HepG2 (cell line): ENCODE results near the gene POC1B. TPM values are rescaled to one million over a fixed set of nuclear protein-coding genes. Genes with fewer than 3 reads are reported as not detected.

Source experiments
- CBFB ChIP-seq: sonication (generic); formaldehyde crosslinking; IDR thresholded peaks from 2 replicates; pipeline ENCODE4 v1.4.0; 2020; ENCODE audit warnings: missing genetic modification reagents
- DNMT1 ChIP-seq: sonication (generic); formaldehyde crosslinking; IDR thresholded peaks from 2 replicates; pipeline ENCODE4 v1.5.1; 2020; ENCODE audit warnings: mild to moderate bottlenecking, missing genetic modification reagents
- ESRRA ChIP-seq: sonication (generic); formaldehyde crosslinking; IDR thresholded peaks from 2 replicates; pipeline ENCODE4 v1.5.1; 2020; ENCODE audit warnings: mild to moderate bottlenecking, low read depth, missing genetic modification reagents
- MEIS1 ChIP-seq: sonication (generic); formaldehyde crosslinking; IDR thresholded peaks from 2 replicates; pipeline ENCODE4 v1.9.0; 2021; ENCODE audit warnings: mild to moderate bottlenecking, missing genetic modification reagents, moderate library complexity, borderline replicate concordance
- RARA ChIP-seq: IDR thresholded peaks from 2 replicates; pipeline ENCODE4 v1.6.1; 2016; ENCODE audit warnings: missing genetic modification reagents, missing compliant biosample characterization
- SNAPC4 ChIP-seq: sonication (generic); formaldehyde crosslinking; IDR thresholded peaks from 2 replicates; pipeline ENCODE4 v1.4.0; 2020; ENCODE audit warnings: mild to moderate bottlenecking, missing genetic modification reagents
- ZFY ChIP-seq: sonication (generic); formaldehyde crosslinking; IDR thresholded peaks from 2 replicates; pipeline ENCODE4 v1.4.0; 2020; ENCODE audit warnings: missing genetic modification reagents
- ZIK1 ChIP-seq: sonication (generic); formaldehyde crosslinking; IDR thresholded peaks from 2 replicates; pipeline ENCODE4 v1.5.0; 2020; ENCODE audit warnings: mild to moderate bottlenecking, low read depth, missing genetic modification reagents, borderline replicate concordance
- ZNF251 ChIP-seq: sonication (generic); formaldehyde crosslinking; IDR thresholded peaks from 2 replicates; pipeline ENCODE4 v1.9.0; 2021; ENCODE audit warnings: mild to moderate bottlenecking, missing genetic modification reagents
- ZNF280D ChIP-seq: sonication (generic); formaldehyde crosslinking; IDR thresholded peaks from 2 replicates; pipeline ENCODE4 v1.5.1; 2020; ENCODE audit warnings: mild to moderate bottlenecking, missing genetic modification reagents
- ZNF572 ChIP-seq: sonication (generic); formaldehyde crosslinking; IDR thresholded peaks from 2 replicates; pipeline ENCODE4 v1.5.1; 2020; ENCODE audit warnings: mild to moderate bottlenecking, missing genetic modification reagents
- ZNF850 ChIP-seq: sonication (generic); formaldehyde crosslinking; conservative IDR thresholded peaks from 2 replicates; pipeline ENCODE4 v1.9.0; 2021; ENCODE audit warnings: mild to moderate bottlenecking, missing genetic modification reagents
- ZSCAN29 ChIP-seq: sonication (generic); formaldehyde crosslinking; conservative IDR thresholded peaks from 2 replicates; pipeline ENCODE4 v1.4.0; 2020; ENCODE audit warnings: mild to moderate bottlenecking, missing genetic modification reagents
- polyA plus RNA-seq, 8 experiments: library from polyadenylated mRNA; depleted of rRNA in 3 of 8; stranded (reverse) in 7 of 8; unstranded in 1 of 8; fragments of >200 nt; fragmentation: Illumina TruSeq in 4 of 8; extraction: Trizol in 4 of 8; gene quantifications; 2 replicates each; pipeline versions ENCODE4 v1.2.1 to v1.2.3, GENCODE V29; 2011 to 2016; ENCODE audit warnings: low read depth in 4 of 8, missing spikeins in 1 of 8, mixed read lengths in 1 of 8; ENCODE audit not compliant: insufficient read depth in 1 of 8
- total RNA-seq, 5 experiments: library from RNA; depleted of rRNA; stranded (reverse); fragments of >200 nt; fragmentation: Illumina TruSeq; extraction: Trizol; gene quantifications; 2 replicates each; pipeline ENCODE4 v1.2.3, GENCODE V29; 2016; ENCODE audit warnings: low read depth in 1 of 5
- TF ChIP-seq, protein P1 (sequence below): sonication (generic); formaldehyde crosslinking; IDR thresholded peaks from 2 replicates; pipeline ENCODE4 v1.5.0; 2020; ENCODE audit warnings: mild to moderate bottlenecking, missing genetic modification reagents

Gene POC1B
- total and polyA plus RNA-seq, 2 of the 13 experiments (the other 11 are each of a cell fraction or from before 2014, with no cell fraction given), result 9.3 to 11.0 TPM

GRCh38 chr12:89379148-89379838, 146.6 kb downstream of the POC1B start (continued):
- TF ChIP-seq ZNF251 (CRISPR knock-in tag) (no peak), ESRRA (CRISPR knock-in tag) (no peak), RARA (CRISPR knock-in tag) (peak; percentile 68), MEIS1 (0 out of 2 replicates have a peak, but pooled peaks have one; percentile 31), ZSCAN29 (CRISPR knock-in tag) (no peak), ZNF850 (CRISPR knock-in tag) (no peak), CBFB (CRISPR knock-in tag) (no peak), ZNF280D (CRISPR knock-in tag) (no peak; the same call in 1 of the 2 replicates), DNMT1 (CRISPR knock-in tag) (no peak), ZFY (CRISPR knock-in tag) (peak; percentile 41; the same call in 1 of the 2 replicates), SNAPC4 (CRISPR knock-in tag) (no peak), ZIK1 (CRISPR knock-in tag) (no peak), ZNF572 (no peak)
- TF ChIP-seq, protein P1, sequence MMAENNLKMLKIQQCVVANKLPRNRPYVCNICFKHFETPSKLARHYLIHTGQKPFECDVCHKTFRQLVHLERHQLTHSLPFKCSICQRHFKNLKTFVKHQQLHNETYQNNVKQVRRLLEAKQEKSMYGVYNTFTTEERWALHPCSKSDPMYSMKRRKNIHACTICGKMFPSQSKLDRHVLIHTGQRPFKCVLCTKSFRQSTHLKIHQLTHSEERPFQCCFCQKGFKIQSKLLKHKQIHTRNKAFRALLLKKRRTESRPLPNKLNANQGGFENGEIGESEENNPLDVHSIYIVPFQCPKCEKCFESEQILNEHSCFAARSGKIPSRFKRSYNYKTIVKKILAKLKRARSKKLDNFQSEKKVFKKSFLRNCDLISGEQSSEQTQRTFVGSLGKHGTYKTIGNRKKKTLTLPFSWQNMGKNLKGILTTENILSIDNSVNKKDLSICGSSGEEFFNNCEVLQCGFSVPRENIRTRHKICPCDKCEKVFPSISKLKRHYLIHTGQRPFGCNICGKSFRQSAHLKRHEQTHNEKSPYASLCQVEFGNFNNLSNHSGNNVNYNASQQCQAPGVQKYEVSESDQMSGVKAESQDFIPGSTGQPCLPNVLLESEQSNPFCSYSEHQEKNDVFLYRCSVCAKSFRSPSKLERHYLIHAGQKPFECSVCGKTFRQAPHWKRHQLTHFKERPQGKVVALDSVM, result no peak
